GM23248 (cell line): ENCODE measurements around the gene CMTM7. TPM values are rescaled to one million over a fixed set of nuclear protein-coding genes. Genes with fewer than 3 reads are reported as not detected.
"Not testable (repeated sequence)": the region's sequence is repeated elsewhere in the genome, so short reads cannot be mapped to it uniquely, and the experiment has no call there.

ENCODE experiments used
- DNase-seq: peaks from one replicate; pipeline ENCODE4 v3.0.0-alpha.2; 2015
- H2AFZ ChIP-seq: fragments of 200-600 bp; sonication (generic); 2 replicates; pipeline ENCODE4 v1.6.1; 2016; ENCODE audit warnings: antibody characterized with exemption
- H3F3A ChIP-seq: fragments of 200-600 bp; sonication (generic); 2 replicates; pipeline ENCODE4 v1.6.1; 2016; ENCODE audit warnings: mild to moderate bottlenecking, antibody characterized with exemption, mixed run types; ENCODE audit not compliant: insufficient read depth
- H3K27ac ChIP-seq: fragments of 200-600 bp; sonication (generic); 2 replicates; pipeline ENCODE4 v1.5.1; 2016; ENCODE audit warnings: mild to moderate bottlenecking
- H3K27me3 ChIP-seq: fragments of 200-600 bp; sonication (generic); replicated peaks from 2 replicates; pipeline ENCODE4 v1.6.1; 2016; ENCODE audit warnings: mild to moderate bottlenecking; ENCODE audit not compliant: insufficient read depth
- H3K36me3 ChIP-seq: fragments of 200-600 bp; sonication (generic); 2 replicates; pipeline ENCODE4 v1.6.1; 2016; ENCODE audit warnings: low read depth, mild to moderate bottlenecking
- H3K4me1 ChIP-seq: fragments of 200-600 bp; sonication (generic); 2 replicates; pipeline ENCODE4 v1.6.1; 2016; ENCODE audit warnings: mild to moderate bottlenecking; ENCODE audit not compliant: insufficient read depth
- H3K4me2 ChIP-seq: fragments of 200-600 bp; sonication (generic); one replicate; pipeline ENCODE4 v1.6.1; 2016; ENCODE audit warnings: mild to moderate bottlenecking; ENCODE audit not compliant: unreplicated experiment
- H3K4me3 ChIP-seq: fragments of 200-600 bp; sonication (generic); 2 replicates; pipeline ENCODE4 v1.5.1; 2016; ENCODE audit warnings: mild to moderate bottlenecking
- H3K79me2 ChIP-seq: fragments of 200-600 bp; sonication (generic); 2 replicates; pipeline ENCODE4 v1.6.1; 2016; ENCODE audit warnings: mild to moderate bottlenecking; ENCODE audit not compliant: insufficient read depth
- H3K9ac ChIP-seq: fragments of 200-600 bp; sonication (generic); 2 replicates; pipeline ENCODE4 v1.6.1; 2016; ENCODE audit warnings: mild to moderate bottlenecking
- H3K9me2 ChIP-seq: fragments of 200-600 bp; sonication (generic); 2 replicates; pipeline ENCODE4 v1.6.1; 2016; ENCODE audit warnings: mixed run types, mild to moderate bottlenecking, moderate library complexity; ENCODE audit not compliant: insufficient read depth
- H3K9me3 ChIP-seq: fragments of 200-600 bp; sonication (generic); one replicate; pipeline ENCODE4 v1.6.1; 2017; ENCODE audit warnings: low read depth
- H4K20me1 ChIP-seq: fragments of 200-600 bp; sonication (generic); 2 replicates; pipeline ENCODE4 v1.6.0; 2016; ENCODE audit not compliant: insufficient read depth
- EZH2 ChIP-seq: fragments of 200-600 bp; sonication (generic); IDR thresholded peaks from 2 replicates; pipeline ENCODE4 v1.6.1; 2018; ENCODE audit warnings: antibody characterized with exemption, mild to moderate bottlenecking; ENCODE audit not compliant: insufficient read depth, poor library complexity, severe bottlenecking
- EZH2phosphoT487 ChIP-seq: fragments of 200-600 bp; sonication (generic); IDR thresholded peaks from 2 replicates; pipeline ENCODE4 v1.6.1; 2018; ENCODE audit warnings: antibody characterized with exemption, moderate library complexity, mild to moderate bottlenecking, low read depth; ENCODE audit not compliant: insufficient read depth
- WGBS, 2 experiments: methylation state at CpG; one replicate each; pipeline ENCODE4 v1.1.6; 2015 to 2017; ENCODE audit warnings: low lambda C conversion rate in 2 of 2, low coverage in 1 of 2; ENCODE audit errors: missing lambda C conversion rate in 2 of 2; 5-methylcytosine and 5-hydroxymethylcytosine counted together
- in situ Hi-C: fragments of 300-500 bp; cut with MboI; formaldehyde crosslinking; loops from 2 replicates; pipeline ENCODE4 v1.15.0; 2020
- polyA plus RNA-seq: library from polyadenylated mRNA; unstranded; fragments of >200 nt; fragmentation: Nextera tagmentation; extraction: Ambion mirVana; gene quantifications from 2 replicates; pipeline ENCODE4 v1.2.1, GENCODE V29; 2016
- total RNA-seq: library from RNA; depleted of rRNA; stranded (reverse); fragments of >200 nt; shearing (Covaris generic); gene quantifications from 2 replicates; pipeline ENCODE4 v1.2.3, GENCODE V29; 2014

The CMTM7 gene
- total and polyA plus RNA-seq, 2 experiments from 2014 or later, result 6.3 to 23.0 TPM

- H3K27me3 ChIP-seq, result peaks cover 45% of the 10 kb centered on the region
- no peaks in the 10 kb centered on the region for H3K36me3 ChIP-seq
- no peaks in the 10 kb centered on the region for H3K9me3 ChIP-seq
- no peak overlapping the region for H2AFZ ChIP-seq
- H3F3A ChIP-seq, result no peaks in the 10 kb centered on the region
- H3K9ac ChIP-seq, result no peak overlapping the region
- no peak overlapping the region for H3K4me3 ChIP-seq
- H3K4me2 ChIP-seq, result no peak overlapping the region
- H3K4me1 ChIP-seq, result no peaks in the 10 kb centered on the region
- in situ Hi-C loops, result loop anchor here (25.0 kb wide), 1 partner anchor 279 kb away; no protein-coding TSS in a partner anchor
- 48 to 50% methylated on average over 2 of the region's 2 CpGs for WGBS, 2 experiments
- no peak for DNase-seq
- H4K20me1 ChIP-seq, result no peaks in the 10 kb centered on the region
- H3K9me2 ChIP-seq, result no peaks in the 10 kb centered on the region
- no peak overlapping the region for H3K27ac ChIP-seq
- no peaks in the 10 kb centered on the region for H3K79me2 ChIP-seq
- TF ChIP-seq EZH2phosphoT487, result no peak
- no peak for TF ChIP-seq EZH2
Observed at GRCh38 chr3:32383136-32383711, 8.4 kb upstream of the CMTM7 start.

DNA sequence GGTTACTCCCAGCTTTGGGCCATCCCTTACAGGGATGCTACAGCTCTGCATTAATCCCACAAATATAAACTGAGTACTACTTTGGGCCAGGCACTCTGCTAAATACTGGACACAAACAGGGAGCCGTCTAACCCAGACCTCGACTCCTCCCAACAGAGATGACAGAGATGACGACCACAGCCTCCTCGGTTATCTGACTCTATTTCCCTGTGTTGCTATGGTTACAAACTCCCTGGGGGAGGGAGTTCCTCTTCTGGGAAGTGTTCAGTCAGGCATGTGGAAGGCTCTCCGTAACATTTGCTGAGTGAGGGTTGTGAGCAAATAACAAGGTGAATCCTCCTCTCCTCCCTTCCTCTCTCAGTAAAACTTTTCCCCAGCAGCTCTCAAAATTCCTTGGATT lies 6.7 kb upstream of the CMTM7 start:
- TF ChIP-seq EZH2phosphoT487 (no peak), EZH2 (no peak)
- Histone ChIP-seq H3K79me2 (no peaks in the 10 kb centered on the region), H3K4me3 (no peak overlapping the region), H3F3A (no peaks in the 10 kb centered on the region; the same call in 1 of the 2 replicates), H3K4me2 (no peak overlapping the region), H3K9ac (no peak overlapping the region), H3K27me3 (peaks cover 32% of the 10 kb centered on the region), H3K9me2 (no peaks in the 10 kb centered on the region), H4K20me1 (no peaks in the 10 kb centered on the region), H3K9me3 (no peaks in the 10 kb centered on the region), H3K36me3 (no peaks in the 10 kb centered on the region), H3K4me1 (no peaks in the 10 kb centered on the region), H2AFZ (no peak overlapping the region), H3K27ac (no peak overlapping the region)
- in situ Hi-C loops, result loop anchor here (25.0 kb wide), 1 partner anchor 277 kb away; no protein-coding TSS in a partner anchor
- WGBS, 2 experiments, result 14 to 17% methylated on average over 5 of the region's 5 CpGs
- DNase-seq, result peak; percentile 40

GRCh38 chr3:32387512-32387911 lies 4.1 kb upstream of the CMTM7 start:
- Histone ChIP-seq H3K4me1 (no peaks in the 10 kb centered on the region), H3K4me3 (no peak overlapping the region), H3K4me2 (no peak overlapping the region), H3K27ac (no peak overlapping the region), H3K36me3 (no peaks in the 10 kb centered on the region), H3F3A (no peaks in the 10 kb centered on the region; the same call in 1 of the 2 replicates), H3K9me3 (no peaks in the 10 kb centered on the region), H3K79me2 (no peaks in the 10 kb centered on the region), H3K27me3 (peaks cover 12% of the 10 kb centered on the region; the same call in 1 of the 2 replicates), H3K9ac (no peak overlapping the region), H3K9me2 (no peaks in the 10 kb centered on the region), H2AFZ (no peak overlapping the region), H4K20me1 (no peaks in the 10 kb centered on the region)
- no peak for DNase-seq
- TF ChIP-seq EZH2phosphoT487, result no peak
- 49 to 52% methylated on average over 2 of the region's 2 CpGs for WGBS, 2 experiments
- in situ Hi-C loops, result loop anchor here (25.0 kb wide), 1 partner anchor 275 kb away; no protein-coding TSS in a partner anchor

- not testable (repeated sequence) for H4K20me1 ChIP-seq, H3K36me3 ChIP-seq, H3K4me2 ChIP-seq, DNase-seq, H3K27ac ChIP-seq, H3K4me1 ChIP-seq, H3F3A ChIP-seq, H3K9me2 ChIP-seq, H2AFZ ChIP-seq, H3K9ac ChIP-seq, H3K4me3 ChIP-seq, H3K9me3 ChIP-seq
- in situ Hi-C loops, result loop anchor here (25.0 kb wide), 1 partner anchor 273 kb away; no protein-coding TSS in a partner anchor
- Histone ChIP-seq H3K27me3 (peaks cover 11% of the 10 kb centered on the region; the same call in 1 of the 2 replicates), H3K79me2 (peaks cover 11% of the 10 kb centered on the region)
- 79 to 83% methylated on average over 2 of the region's 2 CpGs for WGBS, 2 experiments
Observed at GRCh38 chr3:32389577-32389976, 2.1 kb upstream of the CMTM7 start.
